Inflammatory macrophage treated with lipopolysaccharide for 4 hours (primary cell): Measurements from ENCODE around the gene TBX15.
"Not testable (repeated sequence)": the region's sequence is repeated elsewhere in the genome, so short reads cannot be mapped to it uniquely, and the experiment has no call there.

Experiments used
- DNase-seq: peaks from one replicate; pipeline ENCODE4 v3.0.0-alpha.2; 2020

TBX15 gene

DNA sequence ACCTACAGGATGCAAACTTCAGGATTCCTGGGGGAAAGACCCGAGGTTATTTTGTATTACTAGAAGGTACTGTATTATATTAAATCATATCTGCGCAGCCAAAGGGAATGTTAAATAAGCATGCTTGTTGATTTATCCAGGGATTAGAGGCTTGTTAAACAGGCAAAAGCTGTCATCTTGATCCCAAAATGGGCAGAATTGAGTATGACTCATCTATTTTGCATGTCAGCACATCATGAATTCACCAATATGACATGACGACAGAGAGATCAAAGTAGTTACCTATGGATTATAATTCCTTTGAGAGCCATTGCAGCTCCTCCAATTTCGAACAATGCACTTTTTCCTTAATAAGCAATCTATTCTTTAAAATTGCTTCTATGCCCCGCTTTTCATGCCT lies 66.1 kb downstream of the TBX15 start:
- DNase-seq = no peak

- no peak for DNase-seq
Observed at GRCh38 chr1:118920124-118920717, 67.9 kb downstream of the TBX15 start.

DNA sequence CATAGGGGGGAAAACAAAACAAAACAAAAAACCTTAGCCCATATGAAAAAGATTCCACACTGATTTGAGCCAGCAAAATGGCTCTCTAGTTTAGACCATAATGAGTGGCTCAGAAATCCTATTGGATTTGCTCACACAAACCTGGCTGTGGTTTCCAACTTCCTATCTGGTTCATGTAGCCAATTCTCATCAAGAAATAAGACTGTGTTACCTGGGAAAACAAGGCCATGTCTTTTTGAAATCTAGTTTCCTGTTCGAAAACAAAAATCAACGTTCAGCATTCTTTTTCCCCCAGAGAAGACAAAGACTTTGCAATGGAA lies 69.2 kb downstream of the TBX15 start:
- DNase-seq = no peak

DNA sequence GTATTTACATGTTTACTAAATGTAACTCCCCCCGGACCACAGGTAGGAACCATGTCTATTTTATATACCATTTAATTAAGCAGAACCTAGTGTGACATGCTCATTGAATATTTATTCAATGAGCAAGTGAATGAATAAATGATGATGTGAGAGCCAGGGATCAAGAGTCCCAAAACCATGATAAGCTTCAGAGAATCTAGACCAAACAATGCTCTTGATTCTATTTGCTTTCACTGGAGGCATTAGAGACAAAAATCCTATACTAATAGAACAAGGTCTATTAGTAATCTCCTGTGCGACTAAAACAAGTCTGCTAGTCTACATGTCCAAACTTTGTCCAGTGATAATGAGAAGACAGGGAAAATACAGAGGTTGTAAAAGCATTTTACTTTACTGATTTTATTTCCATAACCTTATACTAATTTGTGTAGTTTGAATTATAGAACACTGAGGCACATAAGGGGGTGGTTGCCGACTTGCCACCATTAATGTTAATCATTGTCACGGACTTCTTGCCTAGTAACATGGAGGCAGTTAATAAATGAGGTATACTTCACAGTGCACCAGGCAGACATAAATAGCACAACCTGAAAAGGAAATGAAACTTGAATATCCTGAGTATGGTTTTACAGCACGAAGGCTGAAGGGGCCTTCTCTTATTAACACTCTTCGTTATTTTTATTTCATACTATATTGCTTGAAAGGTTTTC lies 69.8 kb downstream of the TBX15 start:
- DNase-seq = no peak

DNA sequence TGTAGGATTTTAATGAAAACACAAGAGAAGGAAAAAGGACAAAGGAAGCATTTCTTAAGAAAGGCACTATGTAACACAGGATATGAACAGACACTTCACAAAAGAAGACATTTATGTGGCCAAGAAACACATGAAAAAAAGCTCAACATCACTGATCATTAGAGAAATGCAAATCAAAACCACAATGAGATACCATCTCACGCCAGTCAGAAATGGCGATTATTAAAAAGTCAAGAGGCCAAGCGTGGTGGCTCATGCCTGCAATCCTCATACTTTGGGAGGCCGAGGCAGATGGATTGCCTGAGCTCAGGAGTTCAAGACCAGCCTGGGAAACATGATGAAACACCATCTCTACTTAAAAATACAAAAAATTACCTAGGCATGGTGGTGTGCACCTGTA lies 71.8 kb downstream of the TBX15 start:
- not testable (repeated sequence) for DNase-seq

DNA sequence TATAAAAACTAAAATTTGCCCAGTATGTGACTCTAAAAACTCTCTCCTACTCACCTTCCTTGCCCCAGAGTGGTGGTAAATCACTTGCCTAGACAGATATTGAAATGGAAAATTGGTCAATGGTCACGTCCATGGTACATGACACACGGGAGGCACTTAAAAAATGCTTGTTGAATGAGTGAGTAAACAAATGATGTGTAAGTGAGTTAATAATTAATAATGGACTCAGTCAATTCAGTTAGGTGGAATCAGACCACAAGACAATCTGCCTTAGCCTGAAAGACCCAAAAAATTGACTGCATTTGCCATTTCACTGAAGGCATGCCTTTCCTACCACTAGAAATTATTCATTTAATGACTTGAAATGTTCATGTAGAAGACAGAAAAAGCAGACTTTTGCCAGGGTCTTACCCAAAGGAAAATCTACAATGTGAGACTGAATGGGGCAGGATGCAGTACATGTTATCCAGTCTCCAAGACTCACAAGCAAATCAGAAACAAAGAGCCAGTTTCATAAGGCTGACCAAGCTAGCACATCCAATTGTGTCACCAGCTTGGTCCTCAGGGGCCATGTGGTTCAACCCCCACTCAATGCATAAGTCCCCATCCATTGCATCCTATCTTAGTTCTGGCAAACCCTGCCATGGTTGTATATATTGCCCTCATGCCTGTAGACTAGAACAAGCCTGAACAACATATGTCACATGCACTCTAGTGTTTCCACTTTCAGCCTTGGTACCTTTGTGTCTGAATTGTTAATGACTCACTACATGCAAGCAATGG lies 73.6 kb downstream of the TBX15 start:
- no peak for DNase-seq

GRCh38 chr1:118913818-118914217 lies 74.3 kb downstream of the TBX15 start:
- no peak for DNase-seq

DNA sequence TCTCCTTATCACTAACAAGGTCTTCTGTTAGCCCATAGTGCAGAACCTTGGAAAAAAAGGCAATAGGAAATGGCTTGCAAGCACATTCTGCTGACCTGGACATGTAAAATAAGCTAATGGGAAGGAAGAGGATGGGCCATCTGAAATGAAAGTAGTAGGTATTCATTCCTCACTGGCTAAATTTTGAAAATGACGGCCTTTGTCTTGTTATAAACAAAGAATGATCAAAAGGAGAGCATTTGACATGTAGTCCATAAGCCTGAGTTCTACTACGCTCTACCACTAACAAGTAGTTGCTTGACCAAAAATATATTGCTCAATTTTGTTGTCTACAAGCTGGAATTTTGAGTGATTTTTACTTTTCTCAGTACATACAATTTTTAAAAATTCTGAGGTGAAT lies 75.6 kb downstream of the TBX15 start:
- DNase-seq = no peak

- DNase-seq = no peak
Observed at GRCh38 chr1:118911571-118911970, 76.6 kb downstream of the TBX15 start.

GRCh38 chr1:118907466-118907865 lies 80.7 kb downstream of the TBX15 start:
- no peak for DNase-seq

DNA sequence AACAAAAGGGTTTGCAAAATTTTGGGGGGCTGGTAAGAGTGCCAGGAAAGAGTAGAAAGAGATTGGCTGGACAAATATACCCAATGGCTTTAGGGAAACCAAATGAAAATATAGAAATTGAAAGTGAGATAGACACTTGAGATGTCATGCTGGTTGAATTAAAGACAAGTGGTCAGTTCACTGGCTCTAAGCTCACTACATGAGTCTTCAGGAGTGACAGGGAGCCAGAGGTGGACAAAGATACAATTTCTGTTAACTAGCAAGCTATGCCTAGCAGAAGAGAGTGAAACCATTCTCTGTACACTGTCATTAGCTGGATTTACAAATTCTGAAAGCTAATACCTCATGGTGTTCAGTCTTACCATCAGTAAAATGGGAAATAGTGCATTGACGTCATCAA lies 82.5 kb downstream of the TBX15 start:
- no peak for DNase-seq

GRCh38 chr1:118905196-118905595 lies 82.9 kb downstream of the TBX15 start:
- DNase-seq = no peak

DNA sequence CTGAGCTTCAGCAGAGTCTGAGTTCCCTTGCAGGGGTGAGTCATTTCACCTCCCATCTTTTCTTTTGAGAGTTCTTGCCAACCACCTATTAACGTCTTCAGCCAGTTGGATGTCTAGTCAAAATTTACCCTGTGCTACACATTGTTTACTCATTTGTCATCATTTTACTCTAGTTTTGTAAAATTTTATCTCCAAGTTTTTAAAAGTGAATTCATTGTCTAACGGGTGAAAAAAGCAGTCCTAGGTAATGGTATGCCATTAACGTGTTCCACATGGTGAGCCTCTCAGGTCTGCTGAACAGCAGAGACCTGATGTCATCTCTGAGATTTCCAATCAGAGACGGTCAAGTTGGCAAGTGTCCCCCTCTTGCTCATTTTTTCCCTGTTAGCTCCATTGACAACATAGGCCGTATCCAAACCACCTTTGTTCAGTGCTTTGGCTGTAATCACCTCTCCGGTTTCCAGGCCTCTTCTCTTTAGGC lies 85.4 kb downstream of the TBX15 start:
- DNase-seq = no peak

- DNase-seq = no peak
Observed at GRCh38 chr1:118902299-118902698, 85.8 kb downstream of the TBX15 start.

DNA sequence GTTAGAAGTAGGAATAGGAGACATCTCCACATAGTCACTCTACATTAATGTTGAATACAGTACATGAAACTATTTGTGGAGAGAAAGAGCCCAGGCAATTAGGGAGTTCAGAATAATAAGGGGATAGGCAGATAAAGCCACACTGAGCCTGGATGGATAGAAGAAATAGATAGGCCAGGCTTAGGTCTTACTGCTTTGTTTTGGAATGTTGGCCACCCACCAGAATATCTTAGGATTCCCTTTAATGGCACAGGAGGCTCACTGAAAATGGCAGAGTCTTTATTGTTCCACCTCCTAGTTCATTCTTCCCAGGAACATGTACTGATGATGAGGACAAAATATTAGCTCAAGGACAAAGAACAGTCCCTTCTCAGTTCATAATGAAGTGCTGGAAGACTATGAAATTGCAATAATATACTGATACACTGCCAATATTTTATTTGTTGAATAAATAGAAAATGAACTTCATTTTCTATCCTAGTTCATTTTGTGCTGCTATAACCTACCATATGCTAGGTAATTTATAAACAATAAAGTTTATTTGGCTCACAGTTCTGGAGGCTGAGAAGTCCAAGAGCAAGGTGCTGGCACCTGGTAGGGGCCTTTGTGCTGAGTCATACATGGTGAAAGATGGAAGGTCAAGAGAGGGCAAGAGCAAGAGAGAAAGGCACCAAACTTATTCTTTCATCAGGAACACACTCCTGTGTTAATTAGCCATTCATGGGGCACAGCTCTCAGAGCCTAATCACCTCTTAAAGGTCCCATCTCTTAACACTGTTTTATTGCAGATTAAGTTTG lies 87.3 kb downstream of the TBX15 start:
- DNase-seq = no peak

DNA sequence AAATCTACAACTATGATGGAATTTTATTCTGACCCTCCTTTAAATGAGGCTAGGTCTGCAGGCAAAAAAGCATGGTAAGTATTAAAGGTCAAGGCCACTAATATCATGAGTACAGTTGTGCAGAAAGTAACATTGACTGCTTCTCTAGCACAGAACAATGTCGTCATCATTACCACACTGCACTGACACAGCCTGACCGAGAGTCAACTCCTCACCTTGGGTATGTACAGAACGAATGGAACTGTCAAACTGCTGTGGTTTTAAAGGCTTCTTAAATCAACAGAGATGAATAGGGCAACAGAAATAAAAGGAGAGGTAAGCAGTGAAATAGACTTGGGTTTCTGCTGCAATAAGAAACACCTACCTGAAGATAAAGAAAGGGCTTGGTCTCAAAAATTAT lies 88.8 kb downstream of the TBX15 start:
- no peak for DNase-seq

- no peak for DNase-seq
Observed at GRCh38 chr1:118898712-118899111, 89.4 kb downstream of the TBX15 start.

GRCh38 chr1:118896416-118896815 lies 91.7 kb downstream of the TBX15 start:
- DNase-seq = no peak

- DNase-seq = no peak
Observed at GRCh38 chr1:118894836-118895235, 93.3 kb downstream of the TBX15 start.

DNA sequence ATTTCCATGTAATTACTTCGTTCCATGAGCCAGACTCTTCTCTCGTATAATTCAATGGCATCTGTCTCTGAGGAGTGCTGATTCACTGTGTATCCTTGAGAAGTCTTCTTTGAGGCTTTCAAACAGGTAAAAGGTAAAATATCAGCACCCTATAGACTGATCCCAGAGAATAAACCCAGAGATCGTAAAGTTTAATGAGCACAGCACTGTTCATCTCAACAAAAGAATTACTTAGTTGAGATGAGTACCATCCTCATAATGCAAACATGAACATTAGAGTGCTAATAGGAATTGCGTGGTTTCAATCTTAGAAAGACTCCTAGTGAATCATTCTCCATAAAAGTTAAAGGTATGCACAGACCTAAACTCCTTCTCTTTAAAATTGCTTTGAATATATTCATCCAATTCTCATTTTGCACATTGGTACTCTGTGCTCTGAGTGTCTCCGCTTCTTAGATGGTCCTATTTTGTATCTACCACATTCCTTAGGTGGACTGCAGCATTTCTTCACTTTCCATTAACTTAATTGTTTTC lies 97.2 kb downstream of the TBX15 start:
- DNase-seq = no peak

- DNase-seq = no peak
Observed at GRCh38 chr1:118884946-118885345, 103.2 kb downstream of the TBX15 start.

DNA sequence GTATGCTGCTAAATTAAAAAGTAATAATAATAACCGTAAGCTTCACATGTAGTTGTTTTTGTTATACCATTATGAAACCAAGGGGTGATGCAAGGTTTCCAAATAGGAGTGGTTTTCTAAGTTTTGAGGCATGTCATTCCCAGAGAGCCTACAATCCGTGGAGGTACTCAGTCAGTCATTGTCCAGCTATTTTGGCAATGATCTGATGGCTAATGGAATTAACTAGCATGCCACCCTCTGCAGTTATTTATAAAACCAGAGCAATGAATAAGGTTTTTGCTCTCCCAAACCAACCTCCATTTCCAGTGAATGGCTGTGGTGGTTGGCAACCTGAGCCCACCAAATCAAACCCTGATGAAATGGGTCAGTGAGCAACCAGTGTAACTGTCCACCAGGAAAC lies 106.4 kb downstream of the TBX15 start:
- DNase-seq = no peak

GRCh38 chr1:118878661-118879060 lies 109.5 kb downstream of the TBX15 start:
- no peak for DNase-seq
